ENCODE measurements around the gene CHRNA3.

Gene CHRNA3

GRCh38 chr15:78636378-78636859 lies 15.6 kb upstream of the CHRNA3 start:
- FAIRE-seq = no peak
- DNase-seq (ENCODE audit: low spot score) = no peak

GRCh38 chr15:78635346-78635745 lies 14.6 kb upstream of the CHRNA3 start:
- DNase-seq (ENCODE audit: low spot score) = no peak
- FAIRE-seq = no peak

GRCh38 chr15:78634210-78635145 lies 13.7 kb upstream of the CHRNA3 start:
- DNase-seq (ENCODE audit: low spot score) = no peak
- no peak for FAIRE-seq

GRCh38 chr15:78633348-78633747 lies 12.6 kb upstream of the CHRNA3 start:
- DNase-seq (ENCODE audit: low spot score) = no peak
- no peak for FAIRE-seq

- FAIRE-seq = no peak
These were observed 10.3 kb upstream of the CHRNA3 start for GRCh38 chr15:78630886-78631633.

GRCh38 chr15:78629716-78630065 lies 8.9 kb upstream of the CHRNA3 start:
- FAIRE-seq = peak; percentile 35
- DNase-seq (ENCODE audit: low spot score) = no peak

More at GRCh38 chr15:78630886-78631633, 10.3 kb upstream of the CHRNA3 start:
- DNase-seq (ENCODE audit: low spot score) = no peak

GRCh38 chr15:78629031-78629715 lies 8.4 kb upstream of the CHRNA3 start:
- peak; percentile 85 for FAIRE-seq
- no peak for DNase-seq (ENCODE audit: low spot score)

GRCh38 chr15:78628227-78628626 lies 7.4 kb upstream of the CHRNA3 start:
- DNase-seq (ENCODE audit: low spot score) (no peak), FAIRE-seq (no peak)

GRCh38 chr15:78627348-78627747 lies 6.6 kb upstream of the CHRNA3 start:
- DNase-seq (ENCODE audit: low spot score) = no peak
- FAIRE-seq = no peak

- DNase-seq (ENCODE audit: low spot score) = no peak
- no peak for FAIRE-seq
These were observed 5.7 kb upstream of the CHRNA3 start for GRCh38 chr15:78626381-78626995.

GRCh38 chr15:78625606-78626280 lies 4.9 kb upstream of the CHRNA3 start:
- FAIRE-seq (no peak), DNase-seq (ENCODE audit: low spot score) (no peak)

- DNase-seq (ENCODE audit: low spot score) (no peak), FAIRE-seq (no peak)
These were observed 4.1 kb upstream of the CHRNA3 start for GRCh38 chr15:78624651-78625590.

GRCh38 chr15:78623786-78624497 lies 3.1 kb upstream of the CHRNA3 start:
- FAIRE-seq (no peak), DNase-seq (ENCODE audit: low spot score) (no peak)

- no peak for FAIRE-seq
- DNase-seq (ENCODE audit: low spot score) = no peak
These were observed 1.1 kb upstream of the CHRNA3 start for GRCh38 chr15:78621810-78622402.

GRCh38 chr15:78620021-78620526 lies 722 bp downstream of the CHRNA3 start:
- DNase-seq (ENCODE audit: low spot score) (no peak), FAIRE-seq (no peak)

GRCh38 chr15:78619022-78619950 lies 1.5 kb downstream of the CHRNA3 start:
- FAIRE-seq (no peak), DNase-seq (ENCODE audit: low spot score) (no peak)

GRCh38 chr15:78618490-78618934 lies 2.3 kb downstream of the CHRNA3 start:
- peak; percentile 82 for DNase-seq (ENCODE audit: low spot score)
- FAIRE-seq = peak; percentile 80

All from urothelium cell line (cell line).